GM18499 (cell line): ENCODE measurements around the gene TMEM38A.
A peak's percentile ranks its signal among the peaks of the same experiment; 100 is the strongest.
"Not testable (repeated sequence)": the region's sequence is repeated elsewhere in the genome, so short reads cannot be mapped to it uniquely, and the experiment has no call there.

Source experiments
- ATAC-seq: cut with Tn5 transposase; IDR thresholded peaks from one replicate; pipeline ENCODE4 v1.9.1; 2021; ENCODE audit warnings: moderate number of reproducible peaks; ENCODE audit not compliant: insufficient read depth, unreplicated experiment

Gene TMEM38A

DNA sequence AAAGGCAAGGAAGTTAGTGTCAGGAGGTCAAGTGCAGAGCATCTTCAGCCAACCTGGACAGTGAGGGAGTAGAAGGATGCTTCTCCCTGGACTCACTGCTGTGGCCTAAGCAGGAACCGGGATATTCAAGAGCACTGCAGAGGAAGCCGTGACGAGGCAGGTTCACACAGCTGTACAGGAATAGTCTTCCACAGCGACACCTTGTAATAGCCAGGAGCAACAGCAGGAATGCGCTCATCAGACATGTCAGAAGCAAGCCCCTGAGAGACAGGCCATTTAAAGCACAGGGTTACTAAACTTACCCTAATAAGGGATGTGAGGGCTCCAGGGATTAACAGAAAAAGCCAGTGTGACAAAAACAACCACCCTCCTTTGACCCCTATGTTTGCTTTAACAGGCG, 29.5 kb upstream of the TMEM38A start:
- ATAC-seq: no peak

DNA sequence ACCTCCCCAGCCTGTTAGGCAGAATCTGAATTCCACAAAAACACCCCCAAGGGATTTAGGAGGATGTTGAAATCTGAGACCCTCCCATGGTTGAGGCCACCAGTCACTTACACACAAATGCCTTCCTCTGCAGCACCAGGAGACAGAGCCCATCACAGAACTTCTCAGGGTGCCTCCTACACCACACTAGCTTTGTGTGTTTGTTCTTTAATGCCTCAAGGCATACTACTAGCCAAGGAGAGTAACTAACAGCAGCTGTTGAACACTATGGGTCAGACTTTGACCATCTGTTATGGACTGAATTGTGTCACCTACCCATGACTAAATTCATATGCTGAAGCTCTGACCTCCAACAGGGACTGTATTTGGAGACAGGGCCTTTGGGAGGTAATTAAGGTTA, 23.4 kb upstream of the TMEM38A start:
- ATAC-seq: no peak

DNA sequence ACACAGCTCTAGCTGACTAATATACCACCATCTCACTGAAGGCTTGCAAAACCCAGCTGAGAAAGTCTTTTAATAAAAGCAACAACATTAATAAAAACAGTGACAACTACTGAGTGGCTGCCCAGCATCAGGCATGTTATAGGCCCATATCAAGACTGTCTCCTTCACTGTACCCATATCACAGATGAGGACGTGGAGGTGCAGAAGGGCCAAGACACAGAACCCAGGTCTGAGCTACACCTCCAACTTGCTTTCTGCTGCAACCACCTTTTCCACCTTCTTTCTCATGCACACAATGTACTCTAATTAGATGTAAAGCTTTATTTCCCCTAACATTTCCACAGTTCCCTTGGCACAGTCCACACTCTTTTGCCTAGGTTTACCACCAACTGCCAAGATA, 22.3 kb upstream of the TMEM38A start:
- ATAC-seq: no peak

DNA sequence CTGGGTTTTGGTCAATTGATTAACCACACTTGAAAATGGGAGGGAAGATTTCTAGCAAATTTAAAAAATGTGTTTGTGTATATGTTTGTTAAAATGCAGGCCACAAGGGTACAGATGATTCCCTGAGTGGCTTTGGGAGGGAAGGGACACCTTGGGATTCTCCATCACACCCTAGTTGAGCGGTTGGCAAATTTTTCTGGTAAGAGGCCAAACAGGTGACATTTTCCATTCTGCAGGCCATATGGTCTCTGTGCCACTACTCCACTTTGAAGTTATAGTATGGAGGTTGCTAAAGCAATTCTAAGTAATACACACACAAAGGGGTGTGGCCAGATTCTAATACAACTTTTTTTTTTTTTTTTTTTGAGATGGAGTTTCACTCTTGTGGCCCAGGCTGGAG, 20.0 kb upstream of the TMEM38A start:
- ATAC-seq: no peak

DNA sequence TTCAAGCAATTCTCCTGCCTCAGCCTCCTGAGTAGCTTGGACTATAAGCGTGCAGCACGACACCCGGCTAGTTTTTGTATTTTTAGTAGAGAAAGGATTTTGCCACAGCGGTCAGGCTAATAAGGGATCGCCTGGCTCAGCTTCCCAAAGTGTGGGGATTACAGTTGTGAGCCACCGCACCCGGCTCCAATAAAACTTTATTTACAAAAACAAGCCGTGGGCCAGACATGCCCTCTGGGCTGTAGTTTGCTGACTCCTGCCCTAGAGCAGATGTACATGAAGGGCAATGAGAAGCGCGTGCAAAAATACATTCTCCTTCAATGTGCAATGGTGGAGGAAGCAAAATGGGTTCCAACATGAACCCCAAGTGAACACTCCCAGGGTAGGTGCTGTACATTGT, 19.2 kb upstream of the TMEM38A start:
- no peak for ATAC-seq

DNA sequence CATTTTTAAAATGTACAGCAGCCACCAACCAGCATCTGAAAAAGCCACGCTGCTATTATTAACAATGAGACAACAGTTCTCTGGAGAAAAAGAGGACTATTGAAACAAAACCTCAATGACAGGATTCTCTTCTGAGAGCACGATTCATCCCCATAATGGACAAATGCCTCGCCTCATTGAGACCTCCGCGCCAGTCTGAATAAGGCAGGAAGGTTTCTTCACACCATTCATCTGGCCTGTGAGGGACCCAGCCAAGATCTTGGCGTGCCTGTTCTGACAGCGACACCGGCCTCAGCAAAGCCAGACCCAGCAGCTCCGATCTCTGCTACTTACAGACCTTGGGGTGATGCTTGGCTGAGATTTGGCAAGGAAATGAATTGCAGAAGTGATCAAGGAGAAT, 15.8 kb upstream of the TMEM38A start:
- ATAC-seq: no peak

DNA sequence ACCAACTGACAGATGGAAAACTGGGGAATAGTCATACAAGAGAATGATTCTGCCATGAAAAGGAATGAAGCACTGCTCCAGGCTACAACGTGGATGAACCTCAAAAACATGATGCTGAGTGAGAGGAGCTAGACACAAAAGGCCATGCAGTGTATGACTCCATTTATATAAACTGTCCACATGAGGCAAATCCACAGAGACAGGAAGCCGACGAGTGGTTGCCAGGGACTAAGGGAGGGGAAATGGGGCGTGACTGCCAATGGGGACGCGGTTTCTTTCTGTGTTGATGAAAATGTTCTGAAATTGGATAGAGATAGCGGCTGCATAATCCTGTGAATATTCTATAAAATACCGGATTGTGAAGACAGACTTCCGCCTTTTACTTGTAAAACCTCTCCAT, 11.2 kb upstream of the TMEM38A start:
- no peak for ATAC-seq

DNA sequence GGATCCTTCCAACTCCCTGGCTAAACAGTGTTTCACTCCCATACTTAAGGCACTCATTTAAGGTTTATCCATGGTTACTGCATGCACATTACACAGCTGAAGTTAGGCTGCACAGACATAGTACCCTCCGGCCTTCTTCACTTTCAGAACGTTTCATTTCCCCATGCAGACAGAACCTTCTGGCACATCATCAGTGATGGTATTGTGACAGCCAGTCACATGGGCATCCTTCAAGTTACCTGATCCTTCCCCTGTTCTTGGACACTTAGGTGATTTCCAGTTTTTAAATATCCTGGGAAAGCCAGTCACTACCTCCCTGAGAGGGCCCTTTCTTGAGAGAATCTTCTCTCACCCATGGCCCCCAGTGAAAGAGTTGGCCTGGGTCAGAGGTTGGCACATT, 10.1 kb upstream of the TMEM38A start:
- ATAC-seq: no peak

DNA sequence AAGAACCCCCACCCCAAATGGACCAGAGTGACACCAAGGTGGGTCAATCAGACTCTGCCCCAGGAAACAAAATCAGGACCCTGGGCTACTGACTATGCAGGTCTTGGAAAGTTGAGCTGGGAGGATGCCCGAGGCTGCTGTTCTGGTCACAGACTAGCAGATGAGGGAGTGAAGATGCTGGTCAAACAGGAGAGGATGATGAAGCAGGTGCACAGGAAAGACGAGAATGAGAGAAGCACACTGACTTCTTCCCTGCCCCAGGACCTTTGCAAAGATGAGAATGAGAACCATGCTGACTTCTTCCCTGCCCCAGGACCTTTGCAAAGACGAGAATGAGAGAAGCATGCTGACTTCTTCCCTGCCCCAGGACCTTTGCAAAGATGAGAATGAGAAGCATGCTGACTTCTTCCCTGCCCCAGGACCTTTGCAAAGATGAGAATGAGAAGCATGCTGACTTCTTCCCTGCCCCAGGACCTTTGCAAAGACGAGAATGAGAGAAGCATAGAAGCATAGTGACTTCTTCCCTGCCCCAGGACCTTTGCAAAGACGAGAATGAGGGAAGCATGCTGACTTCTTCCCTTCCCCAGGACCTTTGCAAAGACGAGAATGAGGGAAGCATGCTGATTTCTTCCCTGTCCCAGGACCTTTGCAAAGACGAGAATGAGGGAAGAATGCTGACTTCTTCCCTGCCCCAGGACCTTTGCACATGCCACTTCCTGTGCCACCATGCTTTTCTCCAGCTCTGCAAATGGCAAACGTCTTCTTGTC, 9.3 kb upstream of the TMEM38A start:
- ATAC-seq: not testable (repeated sequence)

DNA sequence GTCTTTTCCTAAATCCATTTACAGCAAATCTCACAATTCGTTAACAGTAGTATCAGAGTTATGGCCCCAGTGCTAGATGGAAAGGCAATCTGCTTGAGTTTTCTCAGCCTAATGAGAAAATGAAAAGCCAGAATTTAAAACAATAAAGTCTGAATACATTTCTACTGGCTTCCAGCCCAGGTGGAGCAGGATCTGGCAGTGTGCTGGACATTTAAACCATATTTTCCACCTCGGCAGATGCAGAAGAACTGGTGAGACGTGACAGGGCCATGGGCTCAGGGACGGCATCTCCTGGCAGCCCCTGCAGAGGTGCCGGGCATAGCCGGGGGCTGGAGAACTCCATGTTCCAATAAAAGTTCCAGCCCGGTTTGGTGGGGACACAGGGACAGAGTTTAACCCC, 8.1 kb upstream of the TMEM38A start:
- ATAC-seq: no peak

DNA sequence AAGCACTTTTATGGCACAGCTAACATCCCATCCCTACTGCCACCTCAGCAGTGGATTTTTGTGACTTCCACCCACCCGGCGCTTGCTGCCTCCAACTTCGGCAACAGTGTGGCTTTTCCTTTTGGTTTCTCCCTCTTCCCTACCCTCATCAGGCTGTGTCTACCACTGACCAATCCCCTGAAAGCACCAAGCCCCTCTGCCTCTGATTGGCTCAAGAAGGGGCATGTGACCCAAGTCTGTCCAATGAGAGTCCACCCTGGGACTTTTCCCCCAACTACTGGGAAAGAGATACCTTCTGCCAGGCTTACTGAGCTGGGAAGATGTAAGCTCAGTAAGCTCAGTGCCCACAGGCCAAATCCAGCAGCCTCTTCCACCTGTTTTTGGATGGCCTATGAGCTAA, 6.8 kb upstream of the TMEM38A start:
- ATAC-seq: no peak

DNA sequence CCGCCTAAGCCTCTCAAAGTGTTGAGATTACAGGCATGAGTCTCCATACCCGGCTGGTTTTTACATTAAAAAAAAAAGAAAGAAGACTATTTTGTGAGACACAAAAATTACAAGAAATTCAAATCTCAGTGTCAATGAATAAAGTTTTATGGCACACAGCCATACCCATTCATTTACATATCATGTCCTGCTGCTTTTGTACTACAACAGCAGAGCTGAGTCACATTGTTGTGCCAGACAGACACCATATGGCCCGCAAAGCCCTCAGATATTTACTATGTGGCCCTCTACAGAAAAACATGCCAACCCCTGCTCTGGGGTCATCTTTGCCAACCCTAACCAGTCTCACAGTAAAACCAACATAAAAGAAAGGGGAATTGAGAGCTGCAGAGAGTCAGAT, 6.3 kb upstream of the TMEM38A start:
- ATAC-seq: no peak

DNA sequence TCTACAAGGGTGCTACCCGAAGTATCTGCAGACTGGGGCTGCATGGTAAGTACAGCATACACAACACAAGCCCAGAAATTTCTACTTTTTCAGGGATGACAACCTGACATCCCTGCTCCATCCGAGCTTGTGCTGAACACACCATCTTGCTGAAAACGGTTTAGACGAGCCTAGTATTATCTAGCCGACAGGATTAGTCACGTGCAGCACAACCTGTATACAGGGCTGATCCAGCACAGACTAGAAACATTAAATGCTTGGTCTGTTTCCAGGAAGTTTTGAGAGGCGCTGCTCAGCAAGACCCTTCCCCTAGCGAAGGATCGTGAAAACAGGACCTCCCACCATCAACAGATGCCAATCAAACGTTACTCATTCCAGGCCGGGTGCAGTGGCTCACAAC, 5.2 kb upstream of the TMEM38A start:
- ATAC-seq: no peak

DNA sequence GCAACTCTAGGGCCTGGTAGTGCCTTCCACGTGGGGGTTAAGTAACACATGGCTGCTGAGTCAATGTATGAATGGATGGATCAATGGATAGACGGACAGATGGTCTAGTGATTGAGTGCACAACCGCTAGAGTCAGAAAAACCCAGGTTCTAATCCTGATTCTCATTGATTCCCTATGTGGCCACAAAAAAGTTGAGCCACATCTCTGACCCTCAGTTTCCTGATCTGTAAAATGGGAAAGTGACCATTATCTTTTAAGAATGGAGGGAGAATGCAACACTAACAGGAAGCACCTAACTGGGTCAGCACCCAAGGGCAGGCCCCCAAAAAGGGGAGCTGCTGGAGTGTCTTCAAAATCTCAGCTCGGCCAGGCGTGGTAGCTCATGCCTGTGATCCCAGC, 3.6 kb upstream of the TMEM38A start:
- no peak for ATAC-seq

DNA sequence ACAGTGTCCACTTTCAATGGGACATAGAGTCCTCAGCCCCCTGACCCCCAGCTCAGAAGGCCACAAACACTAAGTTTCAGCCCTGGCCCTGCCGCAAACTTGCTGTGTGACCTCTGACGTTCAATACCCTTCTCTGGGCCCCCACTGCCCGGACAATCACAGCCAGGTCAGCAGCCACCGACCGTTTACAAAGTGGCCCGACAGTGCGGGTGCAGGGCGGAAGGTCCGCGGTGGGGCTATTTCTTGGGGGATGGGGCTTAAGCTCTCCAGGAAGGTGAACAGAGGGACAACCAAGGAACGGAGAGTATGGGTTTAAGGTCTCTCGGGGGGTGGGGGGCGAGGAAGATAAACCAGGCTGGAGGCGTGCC, 1.5 kb upstream of the TMEM38A start:
- no peak for ATAC-seq

DNA sequence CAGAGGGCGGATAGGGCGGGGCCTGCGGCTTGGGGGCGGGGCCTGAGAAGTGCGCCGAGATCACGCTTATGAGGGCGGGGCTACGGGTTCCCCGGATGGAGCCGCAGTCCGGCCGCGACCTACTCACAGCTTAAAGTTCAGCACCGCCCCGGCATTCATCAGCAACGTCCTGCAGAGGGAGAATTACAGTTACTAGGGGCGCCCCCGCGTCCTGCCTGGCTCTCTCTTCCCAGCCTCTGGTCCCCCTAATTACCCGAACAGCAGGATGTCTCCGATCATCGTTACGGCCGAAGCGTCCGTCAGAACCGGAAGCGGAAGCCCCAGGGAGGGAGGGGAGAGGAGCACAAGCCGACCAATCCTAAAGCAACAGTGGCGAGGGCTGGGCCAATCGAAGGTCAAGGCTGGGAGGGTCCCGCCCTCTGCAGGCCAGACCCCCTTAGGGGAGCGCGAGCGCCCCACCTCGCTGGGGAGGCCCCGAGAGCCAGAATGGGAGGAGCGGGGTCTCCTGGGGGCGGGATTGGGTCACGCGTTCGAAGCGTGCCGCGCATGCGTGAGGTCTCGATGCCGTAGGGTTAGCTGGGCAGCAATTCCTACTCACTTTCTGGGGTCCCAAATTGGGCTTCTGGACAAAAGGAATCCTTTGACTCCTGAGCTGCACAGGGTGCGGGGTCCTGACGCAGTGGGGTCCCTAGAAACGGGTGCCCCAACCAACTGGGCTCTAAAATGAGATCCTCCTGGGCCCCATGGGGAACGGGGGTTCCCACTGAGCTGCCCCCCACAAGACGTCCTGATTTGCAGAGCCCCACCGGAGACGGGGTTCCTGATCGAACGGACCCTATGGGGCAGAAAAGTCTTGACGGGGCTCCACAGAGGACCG, 869 bp upstream of the TMEM38A start, which contains the start of gene SMIM7:
Gene SMIM7, minus strand, starts transcription at position 313 of the 877 bp plus-strand sequence. Its CDS starts 34 bp downstream, at position 279.
- ATAC-seq: peak; percentile 77

DNA sequence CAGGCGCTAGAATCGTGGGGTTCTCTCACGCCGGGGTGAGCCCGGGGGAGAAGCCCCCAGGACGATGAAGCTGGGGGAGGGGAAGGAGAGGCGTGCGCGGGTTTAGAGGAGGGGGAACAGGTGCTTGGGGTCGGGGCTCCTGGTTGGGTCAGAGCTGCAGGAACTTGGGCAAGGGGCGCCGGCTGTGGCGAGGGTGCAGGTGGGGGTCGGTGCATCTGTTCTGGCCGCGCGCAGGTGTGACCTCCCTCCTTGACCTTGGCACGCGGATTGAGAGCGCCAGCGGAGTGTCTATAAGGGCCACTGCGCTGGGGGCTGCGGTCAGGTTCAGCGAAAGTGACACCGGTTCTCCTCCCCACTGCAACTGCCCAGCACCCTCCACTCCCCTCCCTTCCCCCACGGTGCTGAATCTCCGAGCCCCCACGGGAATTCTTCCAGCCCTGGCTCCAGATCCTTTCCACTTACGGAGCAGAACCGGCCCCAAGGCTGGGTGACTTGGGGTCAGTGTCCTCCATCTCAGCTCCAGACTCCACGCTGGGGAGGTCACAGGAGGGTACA, 618 bp downstream of the TMEM38A start:
- ATAC-seq: no peak

DNA sequence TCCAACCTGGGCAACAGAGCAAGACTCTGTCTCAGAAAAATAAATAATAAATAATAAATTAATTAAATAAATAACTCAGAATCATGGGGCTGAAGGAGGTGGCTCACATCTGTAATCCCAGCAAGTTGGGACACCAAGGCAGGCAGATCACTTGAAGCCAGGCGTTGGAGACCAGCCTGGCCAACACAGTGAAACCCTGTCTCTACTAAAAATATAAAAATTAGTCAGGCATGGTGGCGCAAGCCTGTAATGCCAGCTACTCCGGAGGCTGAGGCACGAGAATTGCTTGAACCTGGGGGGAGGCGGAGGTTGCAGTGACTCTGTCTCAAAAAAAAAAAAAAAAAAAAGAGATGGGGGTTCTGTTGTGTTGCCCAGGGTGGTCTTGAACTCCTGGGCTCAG, 7.2 kb downstream of the TMEM38A start:
- ATAC-seq: no peak

DNA sequence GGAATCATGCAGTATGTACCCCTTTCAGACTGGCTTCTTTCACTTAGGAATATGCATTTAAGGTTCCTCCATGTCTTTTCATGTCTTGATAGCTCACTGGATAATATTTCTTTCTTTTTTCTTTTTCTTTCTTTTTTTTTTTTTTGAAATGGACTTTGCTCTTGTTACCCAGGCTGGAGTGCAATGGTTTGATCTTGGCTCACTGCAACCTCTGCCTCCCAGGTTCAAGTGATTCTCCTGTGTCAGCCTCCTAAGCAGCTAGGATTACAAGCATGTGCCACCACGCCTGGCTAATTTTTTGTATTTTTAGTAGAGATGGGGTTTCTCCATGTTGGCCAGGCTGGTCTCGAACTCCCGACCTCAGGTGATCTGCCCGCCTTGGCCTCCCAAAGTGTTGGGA, 7.8 kb downstream of the TMEM38A start:
- ATAC-seq: not testable (repeated sequence)

DNA sequence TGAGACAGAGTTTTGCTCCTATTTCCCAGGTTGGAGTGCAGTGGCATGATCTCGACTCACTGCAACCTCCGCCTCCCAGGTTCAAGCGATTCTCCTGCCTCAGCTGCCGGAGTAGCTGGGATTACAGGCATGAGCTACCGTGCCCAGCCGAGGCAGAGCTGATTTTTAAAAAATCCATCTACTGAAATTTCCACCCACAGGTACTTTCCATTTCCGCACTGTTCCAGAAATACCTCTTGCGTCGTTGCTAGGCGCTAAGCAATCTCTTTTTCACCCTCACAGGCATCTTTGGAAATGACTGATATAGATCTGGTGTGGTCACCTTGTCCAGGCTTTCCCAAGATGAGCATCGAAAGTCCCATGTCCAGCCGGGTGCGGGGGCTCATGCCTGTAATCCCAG, 9.4 kb downstream of the TMEM38A start:
- no peak for ATAC-seq

DNA sequence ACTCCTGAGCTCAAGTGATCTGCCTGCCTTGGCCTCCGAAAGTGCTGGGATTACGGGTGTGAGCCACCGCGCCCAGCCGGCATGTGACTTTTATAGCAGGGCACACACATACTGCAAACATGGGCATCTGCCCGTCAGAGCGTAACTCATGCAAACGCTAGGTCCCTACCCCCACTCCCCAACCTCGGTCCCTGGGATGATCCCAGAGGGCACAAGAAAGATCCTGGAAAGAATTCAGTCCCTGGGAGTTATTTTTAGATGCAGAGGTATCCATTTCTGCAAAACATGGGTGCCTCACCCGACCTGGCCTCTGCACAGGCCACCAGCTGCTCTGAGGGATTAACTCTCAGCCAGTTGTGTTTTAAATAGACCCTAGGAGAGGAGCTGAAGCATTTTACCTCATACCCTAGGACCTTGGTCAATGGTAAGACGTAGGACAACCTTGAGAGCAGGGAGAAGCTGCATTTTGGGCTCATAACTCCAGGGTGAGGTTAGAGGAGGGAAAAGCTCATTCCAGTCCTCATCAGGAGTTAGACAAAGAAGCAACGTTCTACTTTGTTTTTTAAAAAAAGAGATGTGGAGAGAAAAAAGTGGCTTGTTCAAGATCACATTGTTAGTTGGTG, 10.8 kb downstream of the TMEM38A start:
- no peak for ATAC-seq
